ENCODE data around the gene ANKRD65. TPM values are rescaled to one million over a fixed set of nuclear protein-coding genes. Genes with fewer than 3 reads are reported as not detected.

Gene ANKRD65
- total and polyA plus RNA-seq, 2 donors (not counting 3 experiments of a cell fraction or from before 2014, with no cell fraction given) = 0.15 to 0.38 TPM

GRCh38 chr1:1432274-1432950, 11.3 kb upstream of the ANKRD65 start:
- BruUV-seq (replicated peaks) = no TSS peak
- H3K36me3 ChIP-seq (ENCODE audit: control insufficient read depth in 2 of 2, extremely low read depth in 1 of 2, insufficient read depth in 2 of 2, low read length in 2 of 2) = no peaks in the 10 kb centered on the region
- dilution Hi-C loops (cut with MboI; ENCODE audit: extremely low pct_ligation_motif_present, low sequenced_read_pairs) = no loop called here
- intact Hi-C loops (cut with micrococcal nuclease) = no loop called here
- H3K9me3 ChIP-seq (replicated peaks; ENCODE audit: control insufficient read depth, insufficient read depth, low read length) = no peaks in the 10 kb centered on the region
- FAIRE-seq = no peak
- no peak overlapping the region for H3K4me3 ChIP-seq (replicated peaks in 1 of 3; ENCODE audit: insufficient read depth in 1 of 3, low read depth in 1 of 3, low read length in 3 of 3)
- no peak for DNase-seq (ENCODE audit: low read depth, low spot score)
- no peaks in the 10 kb centered on the region for H3K79me2 ChIP-seq (ENCODE audit: control insufficient read depth, insufficient read depth, low read length)
- no peak overlapping the region for H3K27ac ChIP-seq (ENCODE audit: insufficient read depth, low read depth, low read length)
- ChIA-PET POLR2A (no interaction called here), CTCF (no interaction called here)
- H3K9ac ChIP-seq (replicated peaks; ENCODE audit: extremely low read depth, insufficient read depth, low read length) = no peak overlapping the region
- H3K4me2 ChIP-seq (ENCODE audit: insufficient read depth, low read length) = no peak overlapping the region
- no peaks in the 10 kb centered on the region for H3K9me1 ChIP-seq (replicated peaks; ENCODE audit: control insufficient read depth, extremely low read depth, insufficient read depth, low read length)
- peaks cover 19% of the 10 kb centered on the region for H3K4me1 ChIP-seq (ENCODE audit: control insufficient read depth, extremely low read depth, insufficient read depth, low read length)
- TF ChIP-seq MYC (IDR thresholded peaks at IDR 0.05; ENCODE audit: low read depth, low read length) (no peak), MAX (IDR thresholded peaks at IDR 0.05; ENCODE audit: insufficient read depth, insufficient read length) (no peak), JUN (IDR thresholded peaks at IDR 0.05; ENCODE audit: borderline replicate concordance, insufficient read depth, insufficient read length, low read depth) (no peak)
- no peaks in the 10 kb centered on the region for H4K20me1 ChIP-seq (replicated peaks; ENCODE audit: control insufficient read depth, extremely low read depth, insufficient read depth, low read length)
- H2AFZ ChIP-seq (ENCODE audit: low read depth, low read length) = no peak overlapping the region
- no peaks in the 10 kb centered on the region for H3K27me3 ChIP-seq (ENCODE audit: control insufficient read depth in 2 of 2, insufficient read depth in 2 of 2, low read length in 2 of 2)

GRCh38 chr1:1431845-1432273, 10.8 kb upstream of the ANKRD65 start:
- no peaks in the 10 kb centered on the region for H4K20me1 ChIP-seq (replicated peaks; ENCODE audit: control insufficient read depth, extremely low read depth, insufficient read depth, low read length)
- intact Hi-C loops (cut with micrococcal nuclease) = no loop called here
- H3K79me2 ChIP-seq (ENCODE audit: control insufficient read depth, insufficient read depth, low read length) = no peaks in the 10 kb centered on the region
- DNase-seq (ENCODE audit: low read depth, low spot score) (no peak), FAIRE-seq (no peak)
- CTCF ChIA-PET = interaction anchor here (2.0 kb wide), 1 partner anchor 32 kb away, joined by 11 read pairs; the partner anchor contains the start of gene CCNL2
- BruUV-seq (replicated peaks) = no TSS peak
- no peaks in the 10 kb centered on the region for H3K27me3 ChIP-seq (ENCODE audit: control insufficient read depth in 2 of 2, insufficient read depth in 2 of 2, low read length in 2 of 2)
- no peak overlapping the region for H3K27ac ChIP-seq (ENCODE audit: insufficient read depth, low read depth, low read length)
- no peaks in the 10 kb centered on the region for H3K9me1 ChIP-seq (replicated peaks; ENCODE audit: control insufficient read depth, extremely low read depth, insufficient read depth, low read length)
- dilution Hi-C loops (cut with MboI; ENCODE audit: extremely low pct_ligation_motif_present, low sequenced_read_pairs) = no loop called here
- H2AFZ ChIP-seq (ENCODE audit: low read depth, low read length) = no peak overlapping the region
- H3K4me2 ChIP-seq (ENCODE audit: insufficient read depth, low read length) = no peak overlapping the region
- H3K9ac ChIP-seq (replicated peaks; ENCODE audit: extremely low read depth, insufficient read depth, low read length) = no peak overlapping the region
- no peak overlapping the region for H3K4me3 ChIP-seq (replicated peaks in 1 of 3; ENCODE audit: insufficient read depth in 1 of 3, low read depth in 1 of 3, low read length in 3 of 3)
- POLR2A ChIA-PET = no interaction called here
- H3K9me3 ChIP-seq (replicated peaks; ENCODE audit: control insufficient read depth, insufficient read depth, low read length) = no peaks in the 10 kb centered on the region
- TF ChIP-seq POLR2AphosphoS5 (IDR thresholded peaks at IDR 0.05; ENCODE audit: insufficient read depth, low read depth, low read length) = no peak
- TF ChIP-seq CTCF (IDR thresholded peaks at IDR 0.05; ENCODE audit: extremely low read depth in 1 of 2, insufficient read depth in 1 of 2, low read depth in 1 of 2, low read length in 2 of 2) = no peak
- no peak for TF ChIP-seq JUN (IDR thresholded peaks at IDR 0.05; ENCODE audit: borderline replicate concordance, insufficient read depth, insufficient read length, low read depth)
- TF ChIP-seq POLR2A (IDR thresholded peaks at IDR 0.05; ENCODE audit: low read depth, low read length) = no peak
- TF ChIP-seq GATA2 (IDR thresholded peaks at IDR 0.05; ENCODE audit: insufficient read depth, insufficient read length, low read depth, low read length) = no peak
- TF ChIP-seq MYC (IDR thresholded peaks at IDR 0.05; ENCODE audit: low read depth, low read length) = no peak
- no peak for TF ChIP-seq FOS (IDR thresholded peaks at IDR 0.05; ENCODE audit: borderline replicate concordance, insufficient read depth, low read length)
- TF ChIP-seq EZH2 (IDR thresholded peaks at IDR 0.05; ENCODE audit: borderline replicate concordance, low read depth, low read length, severe bottlenecking) = no peak
- TF ChIP-seq MAX (IDR thresholded peaks at IDR 0.05; ENCODE audit: insufficient read depth, insufficient read length) = no peak
- H3K36me3 ChIP-seq (ENCODE audit: control insufficient read depth in 2 of 2, extremely low read depth in 1 of 2, insufficient read depth in 2 of 2, low read length in 2 of 2) = no peaks in the 10 kb centered on the region
- H3K4me1 ChIP-seq (ENCODE audit: control insufficient read depth, extremely low read depth, insufficient read depth, low read length) = peaks cover 19% of the 10 kb centered on the region
